Stimulated activated CD4-positive, alpha-beta T cell treated with anti-CD3 and anti-CD28 coated beads, Interleukin-2, amount 100 ng/mL, for 4 hours (primary cell): ENCODE data around the gene PRODH.
A peak's percentile ranks its signal among the peaks of the same experiment; 100 is the strongest.
"Not testable (repeated sequence)": the region's sequence is repeated elsewhere in the genome, so short reads cannot be mapped to it uniquely, and the experiment has no call there.

Experiments used
- DNase-seq: peaks from one replicate; pipeline ENCODE4 v3.0.0-alpha.2; 2020; ENCODE audit warnings: low read depth

PRODH gene

DNA sequence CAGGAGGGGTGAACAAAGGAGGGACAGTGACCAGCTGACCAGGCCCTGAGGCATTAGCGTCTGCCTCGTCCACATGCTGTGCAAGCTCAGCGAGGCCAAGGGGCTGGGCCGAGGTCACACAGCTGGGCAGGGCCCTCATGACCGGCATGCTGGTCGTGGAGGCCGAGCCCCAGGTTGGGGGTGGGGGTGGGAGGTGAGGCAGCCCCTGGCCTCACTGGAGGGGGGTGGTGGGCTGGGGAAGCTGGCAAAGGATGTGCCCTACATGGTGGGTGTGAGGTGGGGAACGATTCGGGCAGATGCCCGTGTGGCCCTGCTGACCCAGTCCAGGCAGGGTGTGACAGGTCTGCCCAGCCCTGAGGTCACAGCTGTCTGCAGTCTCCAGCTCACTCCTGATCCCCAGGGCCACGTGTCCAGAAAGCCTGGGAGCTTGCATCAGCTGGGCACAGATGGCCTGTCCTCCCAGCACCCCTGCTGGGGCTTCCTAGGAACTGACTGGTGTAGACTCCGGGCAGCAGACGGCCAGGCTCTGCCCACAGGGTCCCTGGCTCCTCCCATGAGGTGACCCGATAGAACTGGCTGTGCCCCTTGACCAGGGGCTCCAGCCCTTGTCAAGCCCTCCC, 31.4 kb upstream of the PRODH start:
- DNase-seq, result not testable (repeated sequence)

GRCh38 chr22:18966748-18967147, 30.7 kb upstream of the PRODH start:
- DNase-seq, result no peak

GRCh38 chr22:18965526-18966421, 29.7 kb upstream of the PRODH start:
- no peak for DNase-seq

GRCh38 chr22:18964501-18965265, 28.6 kb upstream of the PRODH start:
- not testable (repeated sequence) for DNase-seq

- DNase-seq, result not testable (repeated sequence)
These were observed 28.0 kb upstream of the PRODH start for GRCh38 chr22:18964051-18964450.

- no peak for DNase-seq
These were observed 26.2 kb upstream of the PRODH start for GRCh38 chr22:18962308-18962635.

DNA sequence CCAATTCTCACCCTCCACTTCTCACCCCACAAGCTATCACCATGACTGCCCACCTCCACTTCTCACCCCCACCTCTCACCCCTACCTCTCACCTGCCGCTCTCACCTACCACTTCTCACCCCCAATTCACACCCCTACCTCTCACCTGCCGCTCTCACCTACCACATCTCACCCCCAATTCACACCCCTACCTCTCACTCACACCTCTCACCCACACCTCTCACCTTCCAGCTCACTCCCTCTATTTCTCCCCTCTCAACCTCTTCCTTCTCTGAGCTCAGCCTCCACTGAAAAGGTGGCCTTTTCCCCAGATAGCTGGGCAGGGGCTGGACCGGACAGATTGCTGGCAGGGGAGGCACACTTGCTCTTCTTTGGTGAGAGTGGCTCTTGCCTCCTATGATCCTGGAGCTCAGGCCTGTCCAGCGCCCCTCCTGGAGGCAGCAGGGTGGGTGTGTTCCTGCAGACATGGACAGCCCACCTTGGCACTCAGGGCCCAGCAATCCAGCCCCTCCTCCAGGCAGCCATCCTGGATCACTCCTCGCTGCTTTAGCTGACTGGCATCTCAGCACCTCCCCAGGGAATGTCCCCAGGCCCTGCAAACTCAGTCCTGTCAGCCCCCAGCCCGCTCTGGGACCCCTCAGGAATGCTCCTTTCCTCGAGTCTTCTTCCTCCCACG, 25.7 kb upstream of the PRODH start:
- not testable (repeated sequence) for DNase-seq

DNA sequence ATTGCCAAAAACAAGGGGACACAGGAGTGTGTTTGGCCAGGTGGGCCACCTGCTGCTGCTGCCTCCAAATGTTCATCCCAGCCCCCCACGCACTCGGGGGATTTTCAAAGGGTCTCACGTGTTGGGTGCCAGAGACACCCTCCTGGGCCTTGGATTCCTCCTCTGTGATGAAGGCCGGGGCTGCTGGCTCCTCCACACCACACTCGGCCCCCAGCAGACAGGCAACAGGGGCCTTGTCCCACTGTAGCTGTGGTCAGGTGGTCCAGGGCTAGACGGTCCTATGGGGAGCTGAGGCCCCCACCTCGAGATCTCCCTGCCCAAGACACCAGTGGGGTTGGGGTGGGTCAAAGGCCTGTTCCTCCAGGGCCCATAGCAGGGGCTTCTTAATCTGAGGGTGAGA, 25.1 kb upstream of the PRODH start:
- DNase-seq, result not testable (repeated sequence)

DNA sequence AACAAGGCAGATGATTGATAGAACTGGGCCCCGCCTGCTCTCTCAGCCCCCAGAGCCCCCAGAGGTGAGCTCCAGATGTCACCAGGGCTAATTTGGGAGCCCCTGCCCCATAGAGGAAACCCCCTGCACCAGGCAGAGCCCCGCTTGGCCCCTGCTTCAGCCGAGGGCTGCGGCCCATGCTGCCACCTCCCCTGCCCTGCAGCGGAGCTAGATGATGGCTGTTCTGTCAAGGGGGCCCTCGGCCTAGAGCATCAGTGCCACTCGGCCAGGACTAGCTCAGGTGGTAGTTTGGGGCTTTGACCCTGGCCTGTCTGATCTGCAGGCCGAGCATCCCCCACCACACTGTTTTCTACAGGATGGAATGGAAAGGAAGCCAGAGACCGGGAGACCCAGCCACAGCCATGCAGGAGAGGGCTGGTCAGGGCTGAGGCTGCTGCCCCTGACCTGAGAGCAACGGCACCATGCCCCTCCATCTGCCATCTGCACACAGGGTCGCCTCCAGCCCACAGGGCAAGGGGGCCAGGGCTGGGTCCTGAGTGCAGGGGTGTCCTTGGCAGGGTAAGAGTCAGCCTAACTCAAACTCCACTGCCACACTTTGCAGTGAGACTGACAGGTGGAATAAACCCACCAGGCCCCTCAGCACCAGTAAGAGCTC, 24.2 kb upstream of the PRODH start:
- not testable (repeated sequence) for DNase-seq

GRCh38 chr22:18959741-18960140, 23.6 kb upstream of the PRODH start:
- DNase-seq, result not testable (repeated sequence)

- not testable (repeated sequence) for DNase-seq
These were observed 23.2 kb upstream of the PRODH start for GRCh38 chr22:18959266-18959665.

GRCh38 chr22:18958738-18959137, 22.6 kb upstream of the PRODH start:
- not testable (repeated sequence) for DNase-seq

- not testable (repeated sequence) for DNase-seq
These were observed 22.2 kb upstream of the PRODH start for GRCh38 chr22:18958321-18958705.

GRCh38 chr22:18957621-18958320, 21.7 kb upstream of the PRODH start:
- not testable (repeated sequence) for DNase-seq

DNA sequence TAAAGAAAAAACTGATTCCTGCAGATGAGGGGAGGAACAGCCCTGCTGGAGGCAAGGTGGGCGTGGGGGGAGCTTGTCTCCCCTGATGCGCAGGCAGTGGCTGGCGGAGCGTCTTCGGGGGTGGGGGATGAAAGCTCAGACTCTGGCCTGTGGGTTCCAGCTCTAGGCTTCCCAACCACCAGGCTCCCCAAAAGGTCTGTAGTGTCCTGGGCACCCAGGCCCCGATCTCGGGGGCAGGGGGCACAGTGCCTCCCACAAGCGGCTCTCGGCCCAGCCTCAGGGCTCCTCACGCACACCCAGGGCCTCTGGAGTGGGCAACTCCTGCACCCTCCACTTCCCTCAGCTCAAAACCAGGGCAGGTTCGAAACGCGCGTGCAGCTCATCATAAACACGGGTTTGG, 20.9 kb upstream of the PRODH start:
- DNase-seq, result not testable (repeated sequence)

DNA sequence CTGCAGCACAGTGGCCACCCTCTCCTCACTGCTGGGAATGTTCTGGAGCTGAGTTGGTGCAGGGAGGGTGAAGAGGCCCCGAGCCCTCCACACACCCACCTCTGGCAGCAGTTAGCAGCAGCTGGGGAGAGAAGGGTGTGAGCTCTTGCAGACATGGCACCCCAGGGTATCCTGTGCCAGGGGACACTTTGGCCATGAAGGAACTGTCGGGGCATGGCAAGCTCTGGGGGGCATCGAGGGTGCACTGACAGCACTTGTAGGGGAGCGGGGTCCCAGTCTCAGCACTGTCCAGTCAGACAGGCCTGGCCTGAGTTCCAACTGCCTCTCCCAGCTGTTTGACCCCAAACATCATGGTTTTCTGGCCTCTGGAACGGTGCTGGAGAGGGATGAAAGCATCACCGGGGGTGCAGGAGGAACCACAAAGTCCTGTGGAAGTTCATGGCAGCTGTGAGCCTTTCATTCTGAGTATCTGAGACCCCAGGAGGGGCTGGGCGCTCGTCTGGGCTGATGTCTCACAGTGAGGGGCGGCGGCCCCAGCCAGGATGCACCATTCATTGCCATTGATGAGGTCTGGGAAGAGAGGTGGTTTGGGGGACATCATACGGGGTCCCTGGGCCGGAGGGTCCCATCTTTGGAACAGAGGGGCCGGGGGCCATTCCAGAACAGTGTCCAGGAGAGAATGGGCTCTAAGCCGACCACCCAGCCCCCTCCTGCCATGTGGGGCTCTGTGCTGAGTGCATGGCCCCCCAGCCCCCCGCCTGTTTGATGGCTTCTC, 20.2 kb upstream of the PRODH start:
- DNase-seq, result not testable (repeated sequence)

DNA sequence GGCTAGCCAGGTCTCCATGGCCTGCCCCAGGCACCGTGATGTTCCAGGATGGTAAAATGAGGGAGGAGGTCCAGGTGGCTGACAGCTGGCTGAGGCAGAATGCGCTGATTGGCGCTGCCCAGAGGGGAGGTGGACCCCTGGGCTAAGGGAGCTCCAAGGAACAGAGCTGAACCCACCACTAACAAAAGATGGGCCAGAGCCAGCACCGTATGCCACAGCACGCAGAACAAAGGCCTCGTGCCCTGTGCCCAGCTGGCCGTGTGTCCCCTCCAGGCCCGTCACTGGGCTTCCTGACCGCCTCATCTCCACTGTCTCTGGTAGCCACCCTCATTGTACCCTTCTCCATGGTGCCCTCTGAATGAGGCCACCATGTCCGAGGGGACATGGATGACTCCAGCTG, 19.6 kb upstream of the PRODH start:
- DNase-seq, result no peak

DNA sequence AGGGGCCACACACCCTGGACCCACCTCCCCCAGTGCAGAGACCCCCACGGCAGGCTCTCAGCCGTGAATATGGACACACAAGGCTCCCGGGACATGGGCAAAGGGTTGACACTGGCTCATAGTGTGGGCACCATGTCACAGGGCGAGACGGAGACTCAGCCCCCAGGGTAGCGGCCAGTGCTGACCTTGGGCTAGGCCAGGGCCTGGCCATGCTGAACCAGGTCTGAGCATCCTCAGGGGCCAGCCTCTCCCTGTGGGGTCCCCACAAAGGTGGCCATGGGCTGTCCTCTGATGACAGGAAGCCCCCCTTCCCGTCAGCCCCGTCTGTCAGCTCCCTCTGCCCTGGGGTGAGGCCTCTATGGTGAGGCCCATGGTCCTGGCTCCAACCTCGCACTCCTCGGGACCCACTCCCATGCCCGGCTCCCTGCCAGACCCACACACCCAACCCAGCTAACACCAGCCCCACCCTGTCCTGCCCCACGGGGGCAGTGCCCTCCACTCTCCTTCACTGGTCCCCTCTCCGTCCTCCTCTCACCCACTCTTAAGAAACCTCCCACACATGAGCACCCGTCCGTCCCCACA, 19.0 kb upstream of the PRODH start:
- no peak for DNase-seq

DNA sequence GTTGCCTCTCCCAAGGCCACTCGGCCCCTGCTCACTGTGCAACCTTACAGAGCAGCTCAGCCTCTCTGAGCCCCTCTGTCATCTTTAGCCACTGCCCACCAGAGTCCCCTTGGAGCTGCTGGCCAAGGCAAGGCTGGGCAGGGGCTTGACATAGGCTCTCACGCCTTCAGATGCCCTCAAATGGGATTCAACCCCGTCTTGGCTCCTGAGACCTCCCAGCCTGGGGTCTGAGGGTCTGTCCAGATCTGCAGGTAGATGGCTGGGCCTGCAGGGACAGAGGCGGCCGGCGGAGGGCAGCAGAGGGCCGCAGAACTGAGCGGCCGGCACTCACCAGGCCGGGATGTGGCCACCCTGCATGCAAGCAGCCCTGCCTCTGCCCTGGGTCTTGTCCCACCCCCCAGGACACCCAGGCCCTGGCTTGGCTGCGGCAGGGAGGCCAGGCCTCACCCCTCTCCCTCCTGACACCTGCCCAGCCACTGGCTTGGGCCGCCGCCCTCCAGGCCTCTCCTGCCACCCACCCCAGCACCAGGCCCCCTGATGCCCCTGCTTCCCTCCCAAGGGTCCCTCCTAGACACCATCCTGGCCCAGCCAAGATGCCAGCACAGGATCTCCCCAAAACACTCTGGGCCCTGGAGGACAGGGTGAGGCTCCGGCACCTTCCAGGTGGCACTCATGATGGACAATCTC, 18.4 kb upstream of the PRODH start:
- peak; percentile 22 for DNase-seq
